Ammon's horn (tissue), 1 donor: ENCODE data around the gene CEPT1.

Experiments used
- DNase-seq: peaks from one replicate; pipeline ENCODE4 v3.0.0-alpha.2; 2016; ENCODE audit warnings: low spot score

Gene CEPT1

DNA sequence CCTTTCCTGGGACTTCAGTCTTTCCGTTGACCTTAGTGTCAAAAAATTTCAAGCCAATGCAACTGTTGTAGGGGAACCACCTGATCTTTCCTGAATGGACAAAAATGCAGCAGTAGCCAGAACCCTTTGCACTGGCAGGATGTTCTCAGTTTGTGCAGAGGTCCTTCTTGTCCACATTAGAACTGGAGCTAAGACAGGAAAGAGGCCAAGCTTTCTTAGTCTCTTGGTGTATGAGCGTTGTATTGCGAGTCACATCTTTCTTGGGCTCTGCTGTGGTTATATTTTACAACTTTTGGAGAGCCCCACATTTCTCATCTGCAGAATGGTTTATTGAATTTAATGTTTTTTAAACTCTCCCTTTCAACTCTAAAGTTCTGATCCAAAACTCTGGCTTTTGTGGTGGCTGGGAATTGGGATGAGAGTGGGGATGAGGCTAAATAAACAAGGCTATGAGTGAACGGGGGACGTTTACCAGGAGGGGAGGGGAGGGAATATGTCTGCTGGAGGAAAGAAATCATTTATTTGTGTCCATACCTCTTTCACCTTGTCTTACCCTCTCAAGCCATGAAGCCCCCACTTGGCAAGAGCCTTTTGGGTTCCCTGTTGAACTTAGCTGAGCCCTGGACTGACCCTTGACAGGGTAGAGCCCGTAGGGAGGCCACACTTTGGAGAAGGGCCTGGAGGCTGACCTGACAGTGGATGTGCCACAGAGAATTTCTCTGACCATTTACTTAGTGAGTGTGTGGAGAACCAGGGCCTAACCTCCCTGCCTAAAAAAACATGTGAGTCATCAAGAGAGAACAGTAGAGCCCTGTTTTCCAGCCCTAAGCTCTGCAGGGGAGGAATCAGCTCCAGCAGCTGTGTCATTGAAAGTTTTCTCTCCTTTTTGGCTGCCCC lies 88.1 kb downstream of the CEPT1 start:
- DNase-seq: peak; percentile 74

DNA sequence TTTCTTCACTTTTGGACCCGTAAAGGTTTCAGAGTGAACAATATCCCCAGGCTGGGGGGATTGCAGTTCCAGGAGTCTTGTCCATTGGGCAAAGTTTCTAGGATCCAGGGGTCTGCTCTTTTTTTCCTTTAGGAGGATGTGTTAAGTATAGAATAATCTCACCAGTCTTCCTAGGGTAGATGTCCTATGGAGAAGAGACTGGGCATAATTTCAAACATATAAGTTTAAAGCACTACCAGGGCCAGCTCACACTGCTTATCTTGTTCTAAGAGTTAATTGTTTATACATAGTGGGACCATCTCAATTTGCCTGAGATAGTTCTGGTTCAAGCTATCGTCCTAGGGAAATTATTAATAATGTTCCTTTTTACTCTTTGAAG lies 88.7 kb downstream of the CEPT1 start:
- DNase-seq: no peak

DNA sequence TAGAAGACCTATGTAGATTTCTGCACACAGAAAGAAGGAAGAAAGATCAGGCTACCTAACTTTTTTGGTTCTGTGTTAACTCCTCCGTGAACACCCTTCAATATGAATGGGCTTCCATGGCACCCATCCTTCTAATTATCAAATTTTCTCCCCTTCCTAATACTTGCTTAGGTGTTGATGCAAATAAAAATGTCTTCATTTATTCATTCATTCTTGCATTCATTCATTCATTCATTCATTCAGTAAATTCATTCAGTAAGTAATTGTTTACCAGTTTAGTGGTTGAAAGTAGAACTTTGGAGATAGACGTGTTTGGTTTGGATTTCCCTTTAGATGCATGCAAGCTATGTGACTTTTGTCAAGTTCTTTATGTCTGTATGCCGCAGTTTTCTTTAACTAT lies 92.1 kb downstream of the CEPT1 start:
- no peak for DNase-seq

DNA sequence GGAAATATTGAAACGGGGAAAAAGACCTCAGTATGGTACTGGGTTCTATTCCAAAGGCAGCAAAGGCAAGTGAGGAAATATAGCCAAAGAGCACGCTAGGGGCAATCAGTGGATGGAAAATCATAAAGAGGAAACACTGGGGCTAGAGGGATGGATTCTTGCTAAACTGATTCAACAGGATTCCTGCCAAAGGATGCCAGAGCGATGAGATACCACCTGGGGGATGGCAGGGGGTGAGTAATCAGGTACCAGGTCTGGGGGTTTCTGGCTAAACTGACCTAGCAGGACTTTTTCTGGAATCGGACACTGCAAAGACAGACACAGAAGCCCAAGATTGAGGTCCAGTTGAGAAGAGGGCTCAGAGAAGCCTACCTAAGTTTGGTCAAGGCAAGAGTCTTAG lies 94.2 kb downstream of the CEPT1 start:
- DNase-seq: no peak
